Stimulated activated memory B cell treated with anti-CD40 and anti-IgM and Interleukin-4, amounts not matched to agents 10 μg/mL and 1 μg/mL and 100 μg/mL, for 72 hours (primary cell): ENCODE measurements around the gene MTHFD2L.
A peak's percentile ranks its signal among the peaks of the same experiment; 100 is the strongest.

Experiments
- ATAC-seq: fragments of 150-1000 bp; cut with Tn5 transposase; 2 replicates; pipeline ENCODE4 v1.10.0; 2021
- H3K27ac Mint-ChIP-seq: one replicate; pipeline ENCODE4 v1.8.0; 2022; ENCODE audit warnings: mild to moderate bottlenecking, mixed read lengths
- H3K27me3 Mint-ChIP-seq: one replicate; pipeline ENCODE4 v1.8.0; 2022; ENCODE audit warnings: mixed read lengths
- H3K36me3 Mint-ChIP-seq: one replicate; pipeline ENCODE4 v1.8.0; 2022; ENCODE audit warnings: mixed read lengths
- H3K4me1 Mint-ChIP-seq: one replicate; pipeline ENCODE4 v1.8.0; 2022; ENCODE audit warnings: mixed read lengths
- H3K4me3 Mint-ChIP-seq: one replicate; pipeline ENCODE4 v1.8.0; 2022; ENCODE audit warnings: mild to moderate bottlenecking, moderate library complexity, mixed read lengths
- H3K9me3 Mint-ChIP-seq: one replicate; pipeline ENCODE4 v1.8.0; 2022; ENCODE audit warnings: mixed read lengths

The MTHFD2L gene

DNA sequence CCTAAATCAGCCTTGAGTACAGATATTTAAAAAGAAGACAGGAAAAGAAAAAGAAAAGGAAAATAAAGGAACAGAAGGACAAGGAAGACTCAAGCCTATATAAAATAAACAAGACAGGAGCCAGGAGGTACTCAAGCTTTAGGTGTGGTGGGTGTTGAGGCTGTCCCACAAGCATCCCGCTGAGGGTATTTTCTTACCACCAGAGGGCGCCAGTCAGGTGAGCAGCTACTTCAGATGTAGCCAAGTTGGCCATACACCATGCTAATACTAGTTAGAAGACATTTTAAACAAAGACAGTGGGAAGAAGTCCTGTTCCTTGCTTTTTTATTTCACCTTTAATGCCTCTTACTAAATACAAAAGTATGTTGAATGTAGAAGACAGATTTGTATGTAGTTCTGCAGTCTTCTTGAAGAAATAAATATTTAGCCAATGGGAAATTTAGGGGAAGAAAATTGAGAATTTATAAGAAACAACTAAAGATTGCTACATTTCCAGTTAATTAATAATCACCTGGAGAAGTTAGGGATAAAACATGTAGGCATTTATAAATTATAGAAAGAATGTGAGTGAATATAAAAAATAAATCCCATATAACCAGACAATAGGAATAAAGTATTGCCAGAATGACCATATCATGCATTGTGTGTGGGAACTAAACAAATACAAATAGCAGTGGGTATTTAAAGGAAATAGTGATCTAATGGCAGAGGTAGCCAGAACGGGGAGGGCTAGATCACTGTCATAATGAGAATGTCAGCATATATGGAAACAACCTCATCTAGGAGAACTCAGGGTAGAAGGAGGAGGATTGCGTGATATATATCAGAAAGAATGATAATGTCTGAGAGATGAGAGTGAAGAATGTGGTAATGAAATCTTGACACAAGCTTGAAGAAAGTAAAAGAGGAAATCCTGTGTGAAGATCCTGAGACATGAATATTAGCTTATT lies 71.0 kb downstream of the MTHFD2L start:
- no peaks in the 10 kb centered on the region for H3K27me3 Mint-ChIP-seq
- H3K9me3 Mint-ChIP-seq = no peaks in the 10 kb centered on the region
- peaks cover 17% of the 10 kb centered on the region for H3K36me3 Mint-ChIP-seq
- ATAC-seq = peak; percentile 73
- no peaks in the 10 kb centered on the region for H3K4me1 Mint-ChIP-seq
- no peak overlapping the region for H3K4me3 Mint-ChIP-seq
- H3K27ac Mint-ChIP-seq = no peak overlapping the region

DNA sequence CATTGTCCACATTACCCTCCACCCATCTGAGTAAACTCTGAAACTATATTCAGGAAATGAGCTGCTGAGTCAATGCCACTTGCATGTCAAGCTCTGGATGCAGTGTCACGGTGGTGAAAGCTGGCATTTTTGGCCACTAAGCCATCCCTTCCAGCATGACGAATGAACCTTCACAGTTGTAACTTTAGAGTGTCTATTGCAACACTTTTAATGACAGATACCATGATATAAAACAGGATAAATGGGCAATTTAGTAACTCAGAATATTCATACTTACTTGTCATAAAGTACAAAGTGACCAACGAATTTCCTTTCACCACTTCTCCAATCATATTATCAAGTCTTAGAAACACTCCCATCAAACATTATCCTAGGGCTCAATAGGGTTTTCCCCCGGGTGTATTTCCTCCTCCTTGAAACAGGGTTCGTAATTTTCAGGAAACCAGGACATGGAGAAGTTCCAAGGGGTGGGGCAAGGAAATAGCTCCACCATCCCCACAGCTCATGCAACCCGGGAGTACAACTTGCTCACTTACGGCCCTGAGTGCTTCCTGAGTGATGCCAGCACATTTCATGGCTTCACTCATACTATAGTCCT lies 73.1 kb downstream of the MTHFD2L start:
- Mint-ChIP-seq H3K9me3 (peaks cover 3% of the 10 kb centered on the region), H3K36me3 (peaks cover 11% of the 10 kb centered on the region), H3K27me3 (no peaks in the 10 kb centered on the region), H3K27ac (no peak overlapping the region), H3K4me3 (no peak overlapping the region), H3K4me1 (peaks cover 11% of the 10 kb centered on the region)
- no peak for ATAC-seq

DNA sequence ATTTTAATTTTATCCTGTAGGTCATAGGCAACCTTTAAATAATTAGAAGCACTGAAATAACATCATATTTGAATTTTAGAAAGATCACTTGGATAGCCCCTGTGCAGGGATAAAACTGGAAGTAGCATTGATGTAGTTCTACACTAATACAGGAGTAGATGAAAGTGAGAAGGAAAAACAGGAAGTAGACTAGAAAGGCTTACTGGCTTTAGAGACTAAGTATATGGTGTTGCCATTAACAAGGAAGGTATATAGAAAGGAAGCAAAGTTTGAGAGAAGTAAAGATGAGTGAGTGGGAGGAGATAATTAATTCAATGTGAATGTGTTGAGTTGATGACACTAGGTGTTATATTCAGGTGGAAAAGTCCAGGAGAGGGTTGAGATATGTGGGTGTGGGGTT lies 77.2 kb downstream of the MTHFD2L start:
- no peak for ATAC-seq
- Mint-ChIP-seq H3K27me3 (no peaks in the 10 kb centered on the region), H3K27ac (no peak overlapping the region), H3K36me3 (peaks cover 17% of the 10 kb centered on the region), H3K4me1 (peaks cover 11% of the 10 kb centered on the region), H3K9me3 (peaks cover 5% of the 10 kb centered on the region), H3K4me3 (no peak overlapping the region)

DNA sequence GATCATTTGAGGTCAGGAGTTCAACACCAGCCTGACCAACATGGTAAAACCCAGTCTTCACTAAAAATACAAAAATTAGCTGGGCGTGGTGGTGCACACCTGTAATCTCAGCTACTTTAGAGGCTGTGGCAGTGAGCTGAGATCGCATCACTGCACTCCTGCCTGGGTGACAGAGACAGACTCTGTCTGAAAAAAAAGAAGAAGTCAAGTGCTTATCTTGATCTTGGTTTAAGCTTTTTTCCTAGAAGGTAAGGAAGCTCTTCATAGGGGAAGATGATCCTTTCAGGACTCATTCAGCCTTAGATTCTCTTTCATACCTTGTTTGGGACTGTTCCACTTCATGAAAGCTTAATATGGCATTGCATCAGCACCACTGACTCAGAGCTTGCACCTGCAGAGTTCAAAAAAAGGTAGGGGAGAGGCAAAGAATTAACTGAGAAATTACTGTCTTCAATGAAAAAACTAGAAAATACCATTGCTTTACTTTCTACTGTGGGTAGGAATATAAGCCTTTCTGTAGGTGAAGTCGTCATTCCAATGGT lies 79.6 kb downstream of the MTHFD2L start:
- Mint-ChIP-seq H3K4me3 (no peak overlapping the region), H3K27ac (no peak overlapping the region), H3K4me1 (peaks cover 11% of the 10 kb centered on the region), H3K36me3 (peaks cover 17% of the 10 kb centered on the region), H3K27me3 (no peaks in the 10 kb centered on the region), H3K9me3 (peaks cover 5% of the 10 kb centered on the region)
- ATAC-seq = no peak

DNA sequence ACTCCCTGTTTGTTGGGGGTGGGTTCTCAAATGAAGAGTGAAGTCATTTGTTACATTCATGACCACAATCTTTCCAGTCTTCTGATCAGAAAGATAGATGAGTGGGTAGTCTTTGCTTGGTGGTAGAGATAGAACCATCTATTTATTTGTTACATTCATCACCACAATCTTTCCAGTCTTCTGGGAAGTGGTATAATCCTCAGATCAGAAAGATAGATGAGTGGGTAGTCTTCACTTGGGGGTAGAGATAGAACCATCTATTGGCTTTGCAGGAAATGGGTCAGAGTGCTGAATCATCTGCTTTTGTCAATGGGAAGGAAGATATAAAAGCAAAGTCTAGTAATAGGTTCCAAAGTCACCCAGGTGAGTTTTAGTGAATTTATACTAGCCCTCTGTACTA lies 86.1 kb downstream of the MTHFD2L start:
- Mint-ChIP-seq H3K27me3 (no peaks in the 10 kb centered on the region), H3K27ac (no peak overlapping the region), H3K36me3 (peaks cover 1% of the 10 kb centered on the region), H3K4me1 (no peaks in the 10 kb centered on the region), H3K9me3 (peaks cover 1% of the 10 kb centered on the region), H3K4me3 (no peak overlapping the region)
- no peak for ATAC-seq

DNA sequence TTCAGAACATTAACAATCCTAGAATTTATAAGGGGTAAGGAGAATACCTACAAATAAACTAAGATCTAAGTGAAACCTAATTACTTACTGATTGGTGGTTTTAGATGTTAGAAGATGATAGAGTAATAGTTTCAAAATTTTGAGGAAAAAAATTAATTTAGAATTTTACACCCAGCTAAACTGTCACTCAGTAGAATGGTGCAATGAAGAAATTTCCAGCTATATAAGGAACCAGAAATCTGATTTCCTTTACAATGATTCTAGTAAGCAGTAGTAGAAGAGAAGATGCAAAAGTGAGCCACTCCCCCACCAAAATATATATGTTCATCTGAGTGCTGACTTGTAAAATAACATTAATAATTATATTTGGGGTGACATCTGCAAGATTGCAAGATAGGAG lies 95.0 kb downstream of the MTHFD2L start:
- no peaks in the 10 kb centered on the region for H3K27me3 Mint-ChIP-seq
- H3K4me3 Mint-ChIP-seq = no peak overlapping the region
- no peak for ATAC-seq
- H3K4me1 Mint-ChIP-seq = no peaks in the 10 kb centered on the region
- H3K9me3 Mint-ChIP-seq = peaks cover 21% of the 10 kb centered on the region
- no peak overlapping the region for H3K27ac Mint-ChIP-seq
- H3K36me3 Mint-ChIP-seq = peaks cover 44% of the 10 kb centered on the region

DNA sequence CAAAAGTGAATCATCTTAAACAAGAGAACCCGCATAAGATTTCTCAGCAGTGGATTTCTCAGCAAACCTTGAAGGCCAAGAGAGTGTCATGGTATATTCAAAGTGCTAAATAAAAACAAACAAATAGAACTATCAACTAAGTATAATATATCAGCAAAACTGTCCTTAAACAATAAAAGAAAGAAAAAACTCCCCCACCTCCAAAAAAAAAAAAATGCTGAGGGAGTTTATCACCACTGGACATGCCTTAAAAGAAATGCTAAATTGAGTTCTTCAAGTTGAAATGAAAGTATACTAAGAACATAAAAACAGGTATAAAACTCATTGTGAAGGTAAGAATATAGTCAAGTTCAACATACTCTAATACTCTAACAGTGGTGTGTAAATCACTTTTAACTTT lies 96.5 kb downstream of the MTHFD2L start:
- Mint-ChIP-seq H3K27ac (no peak overlapping the region), H3K36me3 (peaks cover 43% of the 10 kb centered on the region), H3K27me3 (no peaks in the 10 kb centered on the region), H3K4me3 (no peak overlapping the region), H3K4me1 (no peaks in the 10 kb centered on the region), H3K9me3 (peaks cover 20% of the 10 kb centered on the region)
- no peak for ATAC-seq

DNA sequence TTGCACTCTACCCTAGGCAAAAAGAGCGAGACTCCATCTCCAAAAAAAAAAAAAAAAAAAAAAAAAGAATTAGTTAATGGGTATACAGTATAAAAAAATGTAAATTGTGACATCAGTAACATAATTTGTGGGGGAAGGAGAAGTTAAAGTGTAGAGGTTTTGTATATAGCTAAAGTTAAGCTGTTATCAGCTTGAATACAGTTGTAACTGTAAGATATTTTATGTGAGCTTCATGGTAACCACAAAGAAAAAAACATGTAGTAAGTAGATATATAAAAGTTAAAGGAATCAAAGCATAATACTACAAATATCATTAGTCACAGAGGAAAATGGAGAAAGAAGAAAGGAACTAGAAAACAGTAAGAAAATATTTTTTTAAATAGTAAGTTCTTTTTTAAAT lies 97.2 kb downstream of the MTHFD2L start:
- H3K4me3 Mint-ChIP-seq = no peak overlapping the region
- H3K9me3 Mint-ChIP-seq = peaks cover 18% of the 10 kb centered on the region
- peaks cover 35% of the 10 kb centered on the region for H3K36me3 Mint-ChIP-seq
- no peaks in the 10 kb centered on the region for H3K4me1 Mint-ChIP-seq
- ATAC-seq = no peak
- no peaks in the 10 kb centered on the region for H3K27me3 Mint-ChIP-seq
- no peak overlapping the region for H3K27ac Mint-ChIP-seq

DNA sequence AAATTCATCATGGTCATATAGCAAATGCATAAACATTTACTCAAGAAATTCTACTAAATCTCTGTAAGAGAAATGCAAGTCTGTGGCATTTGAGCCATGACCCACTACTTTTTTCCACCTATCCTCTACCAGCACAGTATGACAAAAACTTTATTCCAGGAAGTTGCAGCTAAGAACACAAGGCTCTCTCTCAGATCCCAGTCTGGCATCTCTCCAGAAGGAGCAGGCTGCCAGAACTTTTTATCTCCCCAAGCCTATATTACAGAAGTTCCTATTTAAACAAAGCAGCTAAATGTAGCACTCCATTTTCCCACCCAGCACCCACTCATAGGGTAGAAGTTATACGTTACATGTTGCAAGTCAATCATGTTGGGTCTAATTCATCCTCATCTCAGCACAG lies 101.0 kb downstream of the MTHFD2L start:
- Mint-ChIP-seq H3K27me3 (no peaks in the 10 kb centered on the region), H3K36me3 (peaks cover under 1% of the 10 kb centered on the region), H3K9me3 (no peaks in the 10 kb centered on the region), H3K27ac (no peak overlapping the region), H3K4me3 (no peak overlapping the region), H3K4me1 (peaks cover 8% of the 10 kb centered on the region)
- ATAC-seq = no peak

DNA sequence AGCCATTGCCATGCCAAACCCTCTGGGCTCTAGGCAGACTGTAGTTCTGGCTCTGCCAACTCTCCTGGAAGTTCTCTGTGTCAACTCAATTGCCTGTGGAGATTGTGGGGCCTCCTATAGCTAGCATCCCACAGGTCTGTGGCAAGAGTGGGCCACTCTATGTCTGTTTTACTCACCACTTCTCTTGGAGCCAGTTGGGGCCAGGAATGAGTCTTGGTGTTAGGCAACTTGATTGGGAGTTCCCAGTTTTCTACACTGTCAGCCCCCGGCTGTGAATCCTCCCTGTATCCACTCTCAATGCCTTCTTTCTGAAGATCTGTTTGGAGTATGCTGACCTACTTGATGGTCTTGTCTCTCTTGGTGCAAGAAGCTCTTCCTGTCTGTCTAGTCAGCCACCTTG lies 102.1 kb downstream of the MTHFD2L start:
- H3K4me1 Mint-ChIP-seq = peaks cover 8% of the 10 kb centered on the region
- H3K27ac Mint-ChIP-seq = no peak overlapping the region
- H3K9me3 Mint-ChIP-seq = no peaks in the 10 kb centered on the region
- H3K27me3 Mint-ChIP-seq = no peaks in the 10 kb centered on the region
- H3K4me3 Mint-ChIP-seq = no peak overlapping the region
- ATAC-seq = peak; percentile 31
- no peaks in the 10 kb centered on the region for H3K36me3 Mint-ChIP-seq

DNA sequence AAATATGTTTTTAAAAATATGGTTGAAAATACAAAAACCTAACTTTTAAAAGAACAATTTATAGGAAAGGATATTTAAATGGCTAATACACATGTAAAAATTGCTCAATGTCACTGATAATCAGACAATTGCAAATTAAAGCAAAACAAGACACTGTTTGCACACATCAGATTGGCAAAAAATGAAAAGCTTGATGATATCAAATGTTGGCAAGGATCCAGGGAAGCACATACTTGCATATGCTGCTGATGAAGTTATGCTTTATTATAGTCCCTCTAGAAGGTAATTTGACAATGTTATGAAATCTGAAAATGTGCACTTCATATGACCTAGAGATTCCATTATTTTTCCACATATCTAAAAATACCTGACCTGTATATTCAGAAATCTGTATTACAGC lies 104.6 kb downstream of the MTHFD2L start:
- ATAC-seq = no peak
- Mint-ChIP-seq H3K27me3 (no peaks in the 10 kb centered on the region), H3K36me3 (no peaks in the 10 kb centered on the region), H3K9me3 (no peaks in the 10 kb centered on the region), H3K4me3 (no peak overlapping the region), H3K4me1 (peaks cover 8% of the 10 kb centered on the region), H3K27ac (no peak overlapping the region)

DNA sequence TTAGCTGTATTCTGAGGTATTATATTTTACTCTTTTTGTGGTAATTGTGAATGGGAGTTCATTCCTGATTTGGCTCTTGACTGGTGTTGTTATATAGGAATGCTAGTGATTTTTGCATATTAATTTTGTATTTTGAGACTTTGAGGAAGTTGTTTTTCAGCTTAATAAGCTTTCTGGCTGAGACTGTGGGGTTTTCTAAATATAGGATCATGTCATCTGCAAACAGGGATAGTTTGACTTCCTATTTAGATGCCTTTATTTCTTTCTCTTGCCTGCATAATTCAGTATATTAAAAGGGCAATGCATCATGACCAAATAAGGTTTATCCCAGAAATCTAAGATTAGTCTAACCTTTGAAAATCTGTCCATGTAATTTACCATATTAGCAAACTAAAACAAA lies 105.6 kb downstream of the MTHFD2L start:
- Mint-ChIP-seq H3K36me3 (no peaks in the 10 kb centered on the region), H3K27ac (no peak overlapping the region), H3K9me3 (no peaks in the 10 kb centered on the region), H3K4me3 (no peak overlapping the region), H3K4me1 (peaks cover 8% of the 10 kb centered on the region), H3K27me3 (no peaks in the 10 kb centered on the region)
- ATAC-seq = no peak

DNA sequence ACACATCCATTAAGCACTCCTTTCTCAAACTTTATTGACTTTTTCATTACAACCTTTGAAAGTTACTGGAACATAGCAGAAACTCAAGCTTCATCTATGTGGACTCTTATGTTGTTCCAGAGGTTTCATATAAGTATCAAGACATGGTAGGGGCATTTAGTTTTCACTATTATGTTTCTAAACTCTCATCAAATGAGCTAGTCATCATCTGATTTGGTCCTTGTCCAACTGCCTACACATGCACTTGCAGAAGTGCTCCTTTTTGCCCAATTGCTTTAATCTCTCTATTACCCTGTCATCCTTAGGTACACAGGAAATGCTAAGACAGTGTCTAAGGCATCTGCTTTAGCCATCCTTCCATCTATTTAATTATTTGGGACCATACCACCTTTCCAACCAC lies 108.2 kb downstream of the MTHFD2L start:
- no peak overlapping the region for H3K4me3 Mint-ChIP-seq
- ATAC-seq = no peak
- H3K27me3 Mint-ChIP-seq = no peaks in the 10 kb centered on the region
- H3K36me3 Mint-ChIP-seq = no peaks in the 10 kb centered on the region
- peaks cover 8% of the 10 kb centered on the region for H3K4me1 Mint-ChIP-seq
- no peaks in the 10 kb centered on the region for H3K9me3 Mint-ChIP-seq
- no peak overlapping the region for H3K27ac Mint-ChIP-seq

DNA sequence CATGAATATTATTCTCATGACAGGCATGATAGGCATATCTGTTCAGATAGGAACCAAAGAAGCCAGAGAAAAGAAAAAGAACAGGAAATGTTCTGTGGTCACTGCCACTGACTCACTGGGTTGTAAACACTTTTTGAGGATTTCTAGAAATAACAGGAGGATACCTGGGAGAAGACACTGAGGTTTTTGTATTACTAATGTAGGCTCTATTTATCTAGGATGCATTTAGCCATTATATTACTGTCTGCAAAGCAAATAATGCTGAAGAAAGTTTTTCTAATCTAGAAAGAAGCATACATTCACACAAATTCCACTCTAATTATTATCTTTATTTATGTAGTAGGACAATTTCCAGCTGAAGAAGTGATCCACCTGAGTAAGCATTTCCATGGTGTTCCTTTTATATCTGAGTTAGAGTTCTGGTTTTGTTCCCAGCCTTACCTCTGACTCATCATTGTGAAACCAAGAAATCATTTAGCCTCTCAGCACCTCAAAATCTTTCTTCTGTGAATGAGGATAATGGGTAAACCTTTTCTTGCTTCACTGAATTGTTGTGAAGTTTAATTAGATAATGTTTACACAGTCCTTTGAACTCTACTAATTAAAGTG lies 110.2 kb downstream of the MTHFD2L start:
- H3K36me3 Mint-ChIP-seq = no peaks in the 10 kb centered on the region

DNA sequence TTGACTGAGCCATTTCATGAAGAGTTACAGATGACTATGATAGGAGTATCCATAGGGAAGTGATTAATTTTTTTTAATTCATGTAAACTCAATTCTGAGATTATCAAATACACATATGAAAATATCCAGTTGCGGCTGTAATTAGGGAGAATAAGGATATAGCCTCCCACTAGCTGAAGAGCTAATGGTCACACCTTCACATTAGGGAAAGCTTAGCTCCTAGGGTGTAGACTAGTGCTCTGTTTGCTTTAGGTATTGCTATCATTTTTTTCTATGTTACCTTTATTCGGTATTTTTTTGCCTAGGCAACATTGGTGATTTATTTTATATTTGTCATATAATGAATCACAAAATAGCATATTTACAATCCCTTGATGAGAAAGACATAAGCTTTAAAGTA lies 110.7 kb downstream of the MTHFD2L start:
- no peak overlapping the region for H3K27ac Mint-ChIP-seq
- H3K9me3 Mint-ChIP-seq = no peaks in the 10 kb centered on the region
- H3K4me3 Mint-ChIP-seq = no peak overlapping the region
- no peak for ATAC-seq
- H3K36me3 Mint-ChIP-seq = no peaks in the 10 kb centered on the region
- H3K27me3 Mint-ChIP-seq = no peaks in the 10 kb centered on the region
- H3K4me1 Mint-ChIP-seq = peaks cover under 1% of the 10 kb centered on the region

More for the DNA sequence above, 110.2 kb downstream of the MTHFD2L start:
- Mint-ChIP-seq H3K9me3 (no peaks in the 10 kb centered on the region), H3K4me1 (peaks cover 6% of the 10 kb centered on the region), H3K4me3 (no peak overlapping the region), H3K27ac (no peak overlapping the region), H3K27me3 (no peaks in the 10 kb centered on the region)
- ATAC-seq = no peak
